AG08395 (cell line): ENCODE results near the gene CD6.

Experiments used
- DNase-seq: peaks from one replicate; pipeline ENCODE4 v3.0.0; 2012; ENCODE audit warnings: mixed read lengths, low spot score

CD6 gene

GRCh38 chr11:60985991-60986915 is 14.8 kb downstream of the CD6 start:
- DNase-seq: no peak

DNA sequence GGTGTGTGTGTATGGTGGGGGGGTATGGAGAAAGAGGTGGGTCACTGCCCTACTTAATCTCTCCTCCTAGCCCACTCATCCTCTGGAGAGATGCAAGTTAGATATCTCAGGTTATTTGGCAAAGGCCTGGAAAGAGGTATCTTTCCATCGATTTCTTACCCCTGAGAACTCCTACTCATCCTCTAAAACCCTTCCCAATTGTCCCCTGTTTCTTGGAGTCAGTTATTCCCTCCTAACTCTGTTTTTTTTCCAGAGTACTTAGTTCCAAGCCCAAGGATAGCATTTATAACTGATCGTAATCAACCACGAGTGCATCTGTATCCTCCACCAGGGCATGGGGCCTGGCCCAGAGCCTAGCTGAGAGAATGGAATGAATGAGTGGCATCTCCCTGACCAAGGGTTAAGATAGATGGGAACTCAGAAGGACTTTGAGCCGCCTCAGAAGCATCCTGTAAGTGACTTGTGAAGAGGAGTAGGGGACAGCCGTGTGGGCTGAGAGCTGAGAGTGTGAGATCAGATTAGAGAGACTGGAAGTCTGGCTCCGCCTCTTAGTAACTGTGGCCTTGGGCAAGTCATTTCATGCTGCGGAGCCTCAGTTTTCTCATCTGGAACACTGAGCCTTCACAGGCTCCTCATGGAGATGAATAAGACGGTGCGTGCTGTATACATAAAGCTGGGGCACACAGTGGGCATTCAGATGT is 16.2 kb downstream of the CD6 start:
- DNase-seq: no peak

DNA sequence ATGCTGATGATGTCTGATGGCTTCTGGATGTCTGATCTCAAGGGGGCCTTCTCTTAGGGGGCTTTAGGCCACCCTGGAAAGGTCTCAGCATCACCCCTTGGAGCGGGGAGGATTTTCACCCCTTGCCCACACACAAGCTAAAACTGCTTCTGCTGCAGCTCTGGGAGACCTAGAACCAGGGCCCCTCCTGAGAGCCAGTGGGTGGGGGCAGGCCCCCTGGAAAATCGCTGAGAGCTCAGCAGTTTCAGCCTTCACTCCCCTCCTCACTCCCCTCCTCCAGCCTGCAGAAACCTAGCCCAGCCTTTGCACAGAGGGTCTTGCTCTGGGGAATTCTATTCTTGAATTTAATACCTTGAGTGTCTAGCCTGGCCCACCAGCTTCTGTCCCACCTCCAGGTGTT is 17.2 kb downstream of the CD6 start:
- no peak for DNase-seq

DNA sequence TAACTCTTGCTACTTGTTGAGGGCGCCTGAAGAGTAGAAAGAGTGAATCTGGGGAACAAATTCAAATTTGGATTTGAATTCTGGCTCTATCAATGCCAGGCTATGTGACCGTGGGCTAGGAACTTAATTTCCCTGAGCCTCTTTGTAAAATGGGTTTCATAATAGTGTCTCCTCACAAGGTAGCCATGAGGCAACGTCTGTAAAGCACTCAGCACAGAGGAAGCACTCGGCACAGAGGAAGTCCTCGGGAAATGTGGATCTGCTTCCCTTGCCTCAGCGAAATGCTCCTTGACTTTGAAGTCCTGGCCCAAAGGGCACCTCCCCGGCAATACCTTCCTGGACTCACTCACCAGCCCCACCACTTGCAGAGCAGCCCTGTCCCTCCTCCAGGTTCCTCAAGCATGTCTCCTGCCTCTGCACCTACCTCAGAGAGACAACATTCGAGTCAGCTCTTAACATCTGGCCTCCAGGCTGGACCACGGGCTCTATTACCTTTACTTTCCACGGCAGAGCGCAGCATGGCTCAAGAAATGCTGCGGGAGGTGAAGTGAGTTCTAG is 17.7 kb downstream of the CD6 start:
- DNase-seq: no peak

- no peak for DNase-seq
Measured at GRCh38 chr11:60991457-60991856, 20.0 kb downstream of the CD6 start.

- no peak for DNase-seq
Measured at GRCh38 chr11:60992842-60993409, 21.4 kb downstream of the CD6 start.

DNA sequence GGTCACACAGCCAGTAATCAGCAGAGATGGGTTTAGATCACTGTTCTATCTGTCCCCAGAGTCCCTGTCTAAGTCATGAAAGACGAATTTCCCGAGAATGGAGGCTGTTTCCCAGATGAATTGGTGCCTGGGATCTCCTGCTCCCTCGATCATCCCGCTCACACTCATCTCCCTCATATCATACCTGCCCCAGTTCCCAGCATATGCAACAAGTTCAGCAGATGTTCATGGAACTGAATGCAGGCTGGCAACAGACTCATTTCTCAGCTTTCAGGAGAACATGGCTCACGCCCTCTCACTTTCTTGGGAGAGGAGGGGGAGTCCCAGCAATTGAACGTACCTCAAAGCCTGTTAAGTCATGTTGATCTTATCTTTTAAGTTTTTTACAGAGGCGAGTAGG is 22.1 kb downstream of the CD6 start:
- DNase-seq: no peak

GRCh38 chr11:60994541-60995080 is 23.1 kb downstream of the CD6 start:
- no peak for DNase-seq

DNA sequence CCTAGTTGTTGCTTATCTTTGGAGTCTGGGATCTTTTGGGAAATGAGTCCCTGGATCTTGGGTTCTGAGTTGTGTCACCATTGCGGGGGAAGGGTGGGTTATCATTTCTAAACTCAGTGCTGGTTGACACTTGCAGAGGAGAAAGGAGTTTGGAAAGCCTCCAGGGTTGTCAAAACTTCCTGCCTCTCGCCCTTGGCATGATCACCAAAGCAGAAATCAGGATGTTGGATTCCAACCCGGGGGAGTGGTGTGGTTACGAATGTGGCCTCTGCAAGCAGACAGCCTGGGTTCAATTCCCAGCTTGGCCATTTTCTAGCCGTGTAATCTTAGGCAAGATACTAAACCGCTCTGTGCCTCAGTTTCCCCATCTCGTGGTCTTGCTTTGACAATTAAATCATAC is 24.3 kb downstream of the CD6 start:
- DNase-seq: no peak

GRCh38 chr11:60996381-60997138 is 25.1 kb downstream of the CD6 start:
- no peak for DNase-seq

DNA sequence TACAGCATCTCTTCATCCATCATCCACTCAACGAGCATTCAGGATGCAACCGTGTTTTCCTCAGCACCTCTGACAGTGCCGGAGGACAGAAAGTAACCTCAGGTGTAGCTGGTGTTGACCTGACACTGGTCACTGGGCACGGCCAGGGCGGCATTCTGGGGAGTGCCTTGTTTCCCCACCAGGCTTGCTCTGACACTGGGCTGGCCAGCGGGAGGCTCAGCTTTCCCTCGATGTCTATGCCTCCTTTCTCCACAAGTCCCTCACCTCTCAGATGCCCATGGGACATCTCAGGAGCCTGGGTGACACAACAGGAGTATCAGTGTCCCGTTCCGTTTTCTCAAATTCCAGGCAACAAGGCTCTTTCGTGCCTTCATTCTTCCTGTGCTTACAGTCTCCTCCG is 28.9 kb downstream of the CD6 start:
- no peak for DNase-seq

DNA sequence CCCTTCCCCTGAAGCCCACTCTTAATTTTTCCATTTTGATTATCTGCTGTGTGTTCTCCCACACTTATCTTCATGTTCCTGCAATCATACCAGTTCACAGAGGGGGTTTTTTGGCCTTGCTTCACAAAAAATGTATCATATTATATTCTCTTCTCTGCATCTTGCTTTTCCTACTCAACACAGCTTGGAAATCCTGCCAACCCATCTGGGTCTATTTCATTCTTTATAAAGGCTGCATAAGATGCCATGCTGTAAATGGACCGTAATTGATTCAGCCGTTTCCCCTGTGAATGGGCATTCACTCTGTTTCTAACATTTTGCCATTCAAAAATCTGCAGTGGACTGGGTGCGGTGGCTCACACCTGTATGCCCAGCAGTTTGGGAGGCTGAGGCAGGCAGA is 30.5 kb downstream of the CD6 start:
- no peak for DNase-seq

GRCh38 chr11:61002598-61002997 is 31.1 kb downstream of the CD6 start:
- no peak for DNase-seq

DNA sequence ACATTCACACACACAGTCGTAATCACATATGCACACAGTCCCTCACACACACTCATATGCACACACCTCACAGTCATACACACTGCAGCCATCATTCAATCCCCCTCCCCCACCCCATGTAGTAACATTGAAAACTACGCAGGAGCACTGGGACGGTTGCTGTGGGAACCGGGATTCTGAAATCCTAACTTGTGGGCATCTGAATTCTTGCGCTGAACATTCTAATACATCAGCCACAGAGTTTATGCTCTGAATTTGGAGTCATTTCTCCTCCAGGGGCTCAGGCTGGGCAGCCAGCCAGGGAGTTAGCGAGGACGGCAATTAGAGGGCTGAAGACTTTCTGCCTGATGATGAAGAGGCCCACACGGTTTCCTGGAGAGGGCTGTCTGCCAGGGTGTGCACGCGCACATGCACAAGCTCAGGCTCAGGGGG is 32.7 kb downstream of the CD6 start:
- no peak for DNase-seq

GRCh38 chr11:61004761-61005181 is 33.3 kb downstream of the CD6 start:
- no peak for DNase-seq

DNA sequence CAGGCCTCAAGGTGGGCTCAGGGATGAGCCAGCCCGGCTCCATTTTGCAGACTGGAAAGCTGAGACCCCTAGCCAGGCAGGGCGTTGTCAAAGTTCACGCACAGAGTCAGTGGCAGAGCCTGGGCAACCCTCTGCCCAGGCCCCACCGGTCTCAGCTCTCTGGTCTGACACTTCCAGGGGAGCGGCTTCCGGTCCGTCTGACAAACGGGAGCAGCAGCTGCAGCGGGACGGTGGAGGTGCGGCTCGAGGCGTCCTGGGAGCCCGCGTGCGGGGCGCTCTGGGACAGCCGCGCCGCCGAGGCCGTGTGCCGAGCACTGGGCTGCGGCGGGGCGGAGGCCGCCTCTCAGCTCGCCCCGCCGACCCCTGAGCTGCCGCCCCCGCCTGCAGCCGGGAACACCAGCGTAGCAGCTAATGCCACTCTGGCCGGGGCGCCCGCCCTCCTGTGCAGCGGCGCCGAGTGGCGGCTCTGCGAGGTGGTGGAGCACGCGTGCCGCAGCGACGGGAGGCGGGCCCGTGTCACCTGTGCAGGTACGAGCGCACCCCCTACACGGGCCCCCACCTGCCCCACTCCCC is 36.0 kb downstream of the CD6 start:
- DNase-seq: no peak

GRCh38 chr11:61007956-61008896 is 36.7 kb downstream of the CD6 start:
- DNase-seq: no peak

DNA sequence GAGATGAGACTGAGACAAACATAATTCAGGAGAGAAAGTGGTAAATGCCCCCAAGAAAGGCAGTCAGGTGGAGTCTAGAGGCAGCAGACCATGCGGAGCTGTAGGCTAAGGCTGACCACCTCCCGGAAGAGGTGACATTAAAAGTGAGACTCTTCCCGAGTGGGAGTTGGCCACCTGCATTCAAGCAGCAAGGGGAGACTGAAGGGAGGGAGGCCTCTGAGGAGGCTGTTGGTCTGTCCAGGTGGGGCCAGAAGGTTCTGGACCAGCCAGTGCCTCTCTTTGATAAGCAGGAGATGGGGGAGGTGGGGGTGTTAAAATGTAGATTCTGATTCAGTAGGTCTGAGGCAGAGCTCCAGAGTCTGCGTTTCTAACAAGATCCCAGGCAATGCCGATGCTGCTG is 37.5 kb downstream of the CD6 start:
- DNase-seq: no peak

DNA sequence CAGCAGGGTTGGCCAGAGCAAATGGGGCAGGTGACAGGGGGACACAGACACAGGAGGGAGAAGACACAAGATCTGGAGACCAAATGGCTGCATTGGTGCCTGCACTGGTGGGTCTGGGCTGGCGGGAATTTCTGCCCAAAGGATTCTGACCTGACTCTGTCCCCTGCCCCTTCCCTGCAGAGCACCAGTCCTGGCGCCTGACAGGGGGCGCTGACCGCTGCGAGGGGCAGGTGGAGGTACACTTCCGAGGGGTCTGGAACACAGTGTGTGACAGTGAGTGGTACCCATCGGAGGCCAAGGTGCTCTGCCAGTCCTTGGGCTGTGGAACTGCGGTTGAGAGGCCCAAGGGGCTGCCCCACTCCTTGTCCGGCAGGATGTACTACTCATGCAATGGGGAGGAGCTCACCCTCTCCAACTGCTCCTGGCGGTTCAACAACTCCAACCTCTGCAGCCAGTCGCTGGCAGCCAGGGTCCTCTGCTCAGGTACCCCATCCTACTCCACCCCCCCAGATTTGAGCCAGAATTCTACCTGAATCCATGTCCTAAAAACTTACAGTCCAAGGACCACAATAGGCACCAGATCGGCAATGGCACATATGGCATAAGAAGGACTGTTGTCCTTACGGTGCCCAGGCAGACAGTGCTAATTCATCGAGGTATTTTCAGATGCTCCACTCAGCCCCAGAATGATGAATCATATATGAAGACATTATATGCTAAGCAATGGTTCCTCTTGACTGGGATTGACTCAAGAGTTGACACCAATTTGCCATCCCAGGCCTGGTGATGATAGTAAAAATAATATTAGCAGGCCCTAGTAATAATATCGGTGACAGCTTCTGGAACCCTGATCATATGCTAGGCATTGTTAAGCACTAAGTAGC is 38.2 kb downstream of the CD6 start:
- DNase-seq: no peak
